OCI-LY3 (cell line): ENCODE data around the gene SPATS2.

ENCODE experiments used
- EZH2phosphoT487 ChIP-seq: fragments of 200-600 bp; shearing (Covaris generic); IDR thresholded peaks from 2 replicates; pipeline ENCODE4 v1.6.1; 2018; ENCODE audit warnings: antibody characterized with exemption, mixed run types, low read depth
- TF ChIP-seq, protein P1 (sequence below): fragments of 200-600, 300-600 bp; sonication (generic); IDR thresholded peaks from 2 replicates; pipeline ENCODE4 v1.5.1; 2014; ENCODE audit warnings: antibody characterized with exemption, low read length, low read depth

DNA sequence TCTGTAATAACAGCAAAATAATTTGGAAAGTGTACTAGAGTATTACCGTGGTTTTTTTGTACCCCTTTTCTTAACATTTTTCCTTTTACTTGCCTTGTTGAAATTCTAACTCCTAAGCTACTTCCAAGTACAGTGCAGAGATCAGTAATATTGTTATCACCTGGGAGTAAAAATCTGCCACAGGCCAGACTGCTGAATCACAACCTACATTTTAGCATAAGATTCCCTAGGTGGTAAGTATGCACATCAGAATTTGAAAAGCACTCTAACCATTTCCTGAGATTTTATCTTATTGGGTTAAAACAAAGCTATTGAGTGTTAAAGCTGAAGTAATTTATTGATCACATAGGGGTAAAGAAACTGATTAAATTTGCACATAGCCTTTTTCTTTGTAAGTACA lies 116.4 kb downstream of the SPATS2 start:
- no peak for TF ChIP-seq EZH2phosphoT487
- TF ChIP-seq, protein P1, sequence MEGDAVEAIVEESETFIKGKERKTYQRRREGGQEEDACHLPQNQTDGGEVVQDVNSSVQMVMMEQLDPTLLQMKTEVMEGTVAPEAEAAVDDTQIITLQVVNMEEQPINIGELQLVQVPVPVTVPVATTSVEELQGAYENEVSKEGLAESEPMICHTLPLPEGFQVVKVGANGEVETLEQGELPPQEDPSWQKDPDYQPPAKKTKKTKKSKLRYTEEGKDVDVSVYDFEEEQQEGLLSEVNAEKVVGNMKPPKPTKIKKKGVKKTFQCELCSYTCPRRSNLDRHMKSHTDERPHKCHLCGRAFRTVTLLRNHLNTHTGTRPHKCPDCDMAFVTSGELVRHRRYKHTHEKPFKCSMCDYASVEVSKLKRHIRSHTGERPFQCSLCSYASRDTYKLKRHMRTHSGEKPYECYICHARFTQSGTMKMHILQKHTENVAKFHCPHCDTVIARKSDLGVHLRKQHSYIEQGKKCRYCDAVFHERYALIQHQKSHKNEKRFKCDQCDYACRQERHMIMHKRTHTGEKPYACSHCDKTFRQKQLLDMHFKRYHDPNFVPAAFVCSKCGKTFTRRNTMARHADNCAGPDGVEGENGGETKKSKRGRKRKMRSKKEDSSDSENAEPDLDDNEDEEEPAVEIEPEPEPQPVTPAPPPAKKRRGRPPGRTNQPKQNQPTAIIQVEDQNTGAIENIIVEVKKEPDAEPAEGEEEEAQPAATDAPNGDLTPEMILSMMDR: no peak
